Measurements from ENCODE around the gene KRTAP22-2. TPM values are rescaled to one million over a fixed set of nuclear protein-coding genes. Genes with fewer than 3 reads are reported as not detected.

Gene KRTAP22-2
- not detected for total RNA-seq

DNA sequence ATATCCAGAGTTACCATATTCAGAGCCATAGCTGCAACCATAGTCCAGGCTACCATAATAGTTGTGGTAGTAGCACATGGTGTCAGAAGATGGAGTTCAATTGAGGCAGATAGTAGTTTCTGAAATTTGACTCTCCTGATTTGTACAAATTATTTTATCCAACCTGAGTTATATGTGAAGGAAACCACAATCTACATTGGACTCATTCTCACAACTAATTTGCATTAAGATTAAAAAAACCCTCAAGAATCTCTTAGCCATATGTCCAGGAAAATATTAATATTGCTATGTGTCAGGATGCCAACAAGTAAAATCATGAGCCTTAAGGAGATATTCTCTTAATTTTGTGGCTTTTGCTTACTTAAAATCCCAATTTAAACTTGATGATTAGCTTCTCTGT lies at the start of gene KRTAP22-2:
TSS of gene KRTAP22-2 (minus strand) at position 101 of the 400 bp plus-strand sequence.
- TF ChIP-seq POLR2A (IDR thresholded peaks at IDR 0.05): no peak
- TF ChIP-seq CTCF (IDR thresholded peaks at IDR 0.05): no peak
- H3K27ac ChIP-seq: no peak within 1 kb of the TSS
- no peak for DNase-seq
- no peaks in the 10 kb centered on the region for H3K36me3 ChIP-seq
- H3K4me1 ChIP-seq: no peaks in the 10 kb centered on the region
- intact Hi-C loops (cut with DNase I; ENCODE audit: low total_unique reads): no loop called here
- no peaks in the 10 kb centered on the region for H3K27me3 ChIP-seq
- no peaks in the 10 kb centered on the region for H3K9me3 ChIP-seq
- no peak within 1 kb of the TSS for H3K4me3 ChIP-seq

DNA sequence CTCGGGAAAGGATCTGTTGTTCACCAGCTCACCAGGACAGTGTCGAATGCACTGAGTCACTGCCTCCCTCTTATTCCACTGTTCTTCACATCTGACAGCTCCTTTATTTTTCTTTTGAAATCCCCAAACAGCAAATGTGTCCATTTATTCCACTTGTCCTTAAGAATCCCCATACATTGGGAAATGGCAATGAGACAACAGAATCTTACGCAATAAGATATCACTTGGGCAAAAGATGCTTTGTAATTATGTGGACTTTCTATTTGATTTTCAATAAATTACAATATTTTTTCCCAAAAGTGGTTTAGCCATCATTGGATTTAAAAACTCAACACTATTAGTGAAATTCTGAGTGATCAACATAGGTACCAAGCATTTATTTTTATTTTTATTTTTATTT lies 48.5 kb upstream of the KRTAP22-2 start:
- TF ChIP-seq POLR2A (IDR thresholded peaks at IDR 0.05) (no peak), CTCF (IDR thresholded peaks at IDR 0.05) (no peak)

DNA sequence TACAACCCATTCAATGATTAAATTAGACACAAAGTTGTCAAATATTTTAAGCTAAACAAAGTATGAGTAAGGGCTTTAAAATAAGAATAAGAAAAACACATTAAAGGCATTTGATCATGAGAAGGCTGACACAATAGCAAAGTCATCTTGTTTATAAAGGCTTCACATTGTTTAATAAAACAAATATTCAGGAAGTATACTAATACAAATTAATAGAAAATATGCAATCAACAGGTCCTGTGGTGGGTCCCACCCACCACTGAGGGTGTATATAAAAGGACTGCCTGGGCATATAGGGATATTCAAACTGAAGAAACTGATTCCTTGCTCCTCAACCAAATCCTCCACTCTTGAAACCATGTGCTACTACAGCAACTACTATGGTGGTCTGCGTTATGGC lies 44.7 kb upstream of the KRTAP22-2 start, which contains the start of gene KRTAP20-2:
TSS of gene KRTAP20-2 (plus strand) at position 301 of the 400 bp plus-strand sequence. CDS start at position 359, 58 bp downstream.
- Histone ChIP-seq H3K4me1 (no peaks in the 10 kb centered on the region), H3K4me3 (no peak within 1 kb of the TSS), H3K36me3 (no peaks in the 10 kb centered on the region), H3K9me3 (no peaks in the 10 kb centered on the region), H3K27me3 (no peaks in the 10 kb centered on the region), H3K27ac (no peak within 1 kb of the TSS)
- no peak for TF ChIP-seq CTCF (IDR thresholded peaks at IDR 0.05)
- TF ChIP-seq POLR2A (IDR thresholded peaks at IDR 0.05): no peak
- DNase-seq: no peak
- intact Hi-C loops (cut with DNase I; ENCODE audit: low total_unique reads): no loop called here

More for the DNA sequence above, 48.5 kb upstream of the KRTAP22-2 start:
- intact Hi-C loops (cut with DNase I; ENCODE audit: low total_unique reads): no loop called here
- Histone ChIP-seq H3K36me3 (no peaks in the 10 kb centered on the region), H3K9me3 (no peaks in the 10 kb centered on the region), H3K27ac (no peak overlapping the region), H3K4me1 (no peaks in the 10 kb centered on the region), H3K4me3 (no peak overlapping the region), H3K27me3 (no peaks in the 10 kb centered on the region)
- DNase-seq: no peak

DNA sequence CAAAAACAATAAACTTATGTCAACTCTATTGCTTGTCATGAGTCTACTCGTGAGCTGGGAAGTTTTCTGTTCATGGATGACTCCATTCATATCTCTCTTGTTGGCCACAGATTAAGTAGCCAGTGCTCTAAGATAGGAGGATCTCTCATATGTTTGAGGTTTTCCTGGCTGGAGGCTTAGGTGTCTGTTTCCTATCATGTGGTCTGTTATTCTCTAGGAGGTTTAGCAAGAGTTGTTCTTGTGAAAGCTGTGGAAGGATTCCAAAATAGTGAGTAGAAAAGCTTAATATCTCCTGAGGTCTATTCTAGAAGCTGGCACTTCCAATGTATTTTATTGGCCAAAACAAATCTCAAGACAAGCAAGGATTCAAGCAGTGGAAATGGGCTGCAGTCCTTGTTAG lies 39.0 kb upstream of the KRTAP22-2 start:
- Histone ChIP-seq H3K9me3 (no peaks in the 10 kb centered on the region), H3K27ac (no peak overlapping the region), H3K4me1 (no peaks in the 10 kb centered on the region), H3K36me3 (no peaks in the 10 kb centered on the region), H3K4me3 (no peak overlapping the region), H3K27me3 (no peaks in the 10 kb centered on the region)
- TF ChIP-seq CTCF (IDR thresholded peaks at IDR 0.05): no peak
- TF ChIP-seq POLR2A (IDR thresholded peaks at IDR 0.05): no peak
- DNase-seq: no peak
- intact Hi-C loops (cut with DNase I; ENCODE audit: low total_unique reads): no loop called here

- Histone ChIP-seq H3K9me3 (no peaks in the 10 kb centered on the region), H3K27ac (no peak overlapping the region), H3K4me3 (no peak overlapping the region), H3K36me3 (no peaks in the 10 kb centered on the region), H3K27me3 (no peaks in the 10 kb centered on the region), H3K4me1 (no peaks in the 10 kb centered on the region)
- intact Hi-C loops (cut with DNase I; ENCODE audit: low total_unique reads): no loop called here
- no peak for TF ChIP-seq POLR2A (IDR thresholded peaks at IDR 0.05)
- no peak for DNase-seq
Observed at GRCh38 chr21:30628109-30628508, 37.9 kb upstream of the KRTAP22-2 start.
